Caco-2 (cell line): ENCODE data around the gene SLC43A2. TPM values are rescaled to one million over a fixed set of nuclear protein-coding genes. Genes with fewer than 3 reads are reported as not detected.

Source experiments
- BruUV-seq: library from RNA; stranded (reverse); fragments of 400-500 nt; replicated peaks from 2 replicates; lab custom pipeline; 2021; lab: Mats Ljungman, UMichigan
- CTCF ChIA-PET: fragments of 300-600 bp; sonication (Branson Sonifier 250); formaldehyde crosslinking; loops from one replicate; lab custom pipeline; 2022; ENCODE audit warnings: antibody characterized with exemption; lab: Charles Lee
- POLR2A ChIA-PET: fragments of 300-600 bp; sonication (Branson Sonifier 250); formaldehyde crosslinking; loops from one replicate; lab custom pipeline; 2022; ENCODE audit warnings: antibody characterized with exemption; lab: Charles Lee
- DNase-seq, 2 experiments: peaks; one replicate each; pipeline versions ENCODE4 v3.0.0 to v3.0.0-alpha.2; 2020 to 2022
- H3K27me3 ChIP-seq: replicated peaks from 2 replicates; pipeline ENCODE4 v1.6.0; 2011; ENCODE audit warnings: low read length; ENCODE audit not compliant: control insufficient read depth, insufficient read depth
- H3K36me3 ChIP-seq: 2 replicates; pipeline ENCODE4 v1.5.1; 2011; ENCODE audit warnings: low read length; ENCODE audit not compliant: control insufficient read depth, insufficient read depth
- H3K4me1 ChIP-seq: fragments of 250-450 bp; sonication (Bioruptor Pico); 2 replicates; pipeline ENCODE4 v1.5.1; 2020; ENCODE audit warnings: mild to moderate bottlenecking
- H3K4me3 ChIP-seq: 2 replicates; pipeline ENCODE4 v1.5.1; 2011; ENCODE audit warnings: low read depth, mild to moderate bottlenecking, control low read depth, low read length
- H3K9me3 ChIP-seq: fragments of 250-450 bp; sonication (Bioruptor Pico); 2 replicates; pipeline ENCODE4 v1.5.1; 2020; ENCODE audit warnings: mild to moderate bottlenecking, moderate library complexity
- H3K27ac Mint-ChIP-seq: one replicate; pipeline ENCODE4 v1.8.0; 2022; ENCODE audit warnings: mixed read lengths; ENCODE audit not compliant: unreplicated experiment
- H3K27me3 Mint-ChIP-seq: one replicate; pipeline ENCODE4 v1.8.0; 2022; ENCODE audit warnings: mixed read lengths; ENCODE audit not compliant: insufficient read depth, unreplicated experiment
- H3K36me3 Mint-ChIP-seq: one replicate; pipeline ENCODE4 v1.8.0; 2022; ENCODE audit warnings: mild to moderate bottlenecking, mixed read lengths; ENCODE audit not compliant: insufficient read depth, unreplicated experiment
- H3K4me1 Mint-ChIP-seq: one replicate; pipeline ENCODE4 v1.8.0; 2022; ENCODE audit warnings: low read depth, mixed read lengths; ENCODE audit not compliant: unreplicated experiment
- H3K4me3 Mint-ChIP-seq: one replicate; pipeline ENCODE4 v1.8.0; 2022; ENCODE audit warnings: mild to moderate bottlenecking, moderate library complexity, mixed read lengths; ENCODE audit not compliant: unreplicated experiment
- H3K9me3 Mint-ChIP-seq: one replicate; pipeline ENCODE4 v1.8.0; 2022; ENCODE audit warnings: mixed read lengths; ENCODE audit not compliant: unreplicated experiment
- CTCF ChIP-seq, 2 experiments: fragments of 200-600 bp in 1 of 2; IDR thresholded peaks; 1 replicate in 1 of 2; 2 replicates in 1 of 2; pipeline versions ENCODE4 v1.5.1 to v1.8.0; 2011 to 2022; ENCODE audit warnings: antibody characterized with exemption in 1 of 2, control low read depth in 1 of 2, inconsistent platforms in 1 of 2, low read depth in 1 of 2, low read length in 1 of 2, mild to moderate bottlenecking in 1 of 2, moderate library complexity in 1 of 2; ENCODE audit not compliant: insufficient read depth in 1 of 2, severe bottlenecking in 1 of 2, unreplicated experiment in 1 of 2
- intact Hi-C: fragments of 100-400 bp; cut with micrococcal nuclease; formaldehyde crosslinking; loops from one replicate; pipeline ENCODE4 v1.10.0; 2022; ENCODE audit not compliant: unreplicated experiment
- total RNA-seq: library from RNA; stranded (reverse); gene quantifications from 2 replicates; pipeline ENCODE4 v1.2.3, GENCODE V29; 2022

The SLC43A2 gene
- total RNA-seq, 1 experiment from 2014 or later: 33.9 TPM

- no TSS peak for BruUV-seq
- peak overlapping the region; percentile 88 for H3K27ac Mint-ChIP-seq
- intact Hi-C loops: no loop called here
- POLR2A ChIA-PET: interaction anchor here (1.0 to 1.7 kb wide), 3 partner anchors 36 to 72 kb away, joined by 4 to 7 read pairs (median 6); partner anchors contain the start of gene INPP5K
- no peaks in the 10 kb centered on the region for H3K27me3 Mint-ChIP-seq
- H3K4me1 Mint-ChIP-seq: peaks cover 18% of the 10 kb centered on the region
- CTCF ChIA-PET: interaction anchor here (0.8 to 1.6 kb wide), 2 partner anchors 14 to 15 kb away, joined by 3 to 13 read pairs; no protein-coding TSS in a partner anchor
- Histone ChIP-seq H3K27me3 (no peaks in the 10 kb centered on the region), H3K4me3 (no peak overlapping the region), H3K4me1 (peaks cover 60% of the 10 kb centered on the region), H3K36me3 (no peaks in the 10 kb centered on the region; the same call in 1 of the 2 replicates), H3K9me3 (no peaks in the 10 kb centered on the region)
- H3K36me3 Mint-ChIP-seq: peaks cover 22% of the 10 kb centered on the region
- H3K4me3 Mint-ChIP-seq: no peak overlapping the region
- no peak for TF ChIP-seq CTCF (IDR thresholded peaks at IDR 0.05; ENCODE audit: insufficient read depth in 1 of 2, low read depth in 1 of 2, low read length in 1 of 2, severe bottlenecking in 1 of 2, unreplicated experiment in 1 of 2)
- H3K9me3 Mint-ChIP-seq: no peaks in the 10 kb centered on the region
- no peak for DNase-seq
Measured at GRCh38 chr17:1588821-1589585, 39.6 kb downstream of the SLC43A2 start.

- Histone ChIP-seq H3K4me3 (no peak overlapping the region), H3K36me3 (no peaks in the 10 kb centered on the region; the same call in 1 of the 2 replicates), H3K9me3 (no peaks in the 10 kb centered on the region), H3K27me3 (no peaks in the 10 kb centered on the region), H3K4me1 (peaks cover 19% of the 10 kb centered on the region)
- H3K27ac Mint-ChIP-seq: no peak overlapping the region
- intact Hi-C loops: no loop called here
- H3K9me3 Mint-ChIP-seq: no peaks in the 10 kb centered on the region
- H3K4me1 Mint-ChIP-seq: peaks cover 4% of the 10 kb centered on the region
- TF ChIP-seq CTCF (IDR thresholded peaks at IDR 0.05; ENCODE audit: insufficient read depth in 1 of 2, low read depth in 1 of 2, low read length in 1 of 2, severe bottlenecking in 1 of 2, unreplicated experiment in 1 of 2): no peak
- POLR2A ChIA-PET: no interaction called here
- BruUV-seq: no TSS peak
- H3K27me3 Mint-ChIP-seq: no peaks in the 10 kb centered on the region
- no peak for DNase-seq
- H3K4me3 Mint-ChIP-seq: no peak overlapping the region
- CTCF ChIA-PET: interaction anchor here (0.7 kb wide), 1 partner anchor 46 kb away, joined by 3 read pairs; no protein-coding TSS in a partner anchor
- H3K36me3 Mint-ChIP-seq: peaks cover 26% of the 10 kb centered on the region
Measured at GRCh38 chr17:1584167-1584566, 44.5 kb downstream of the SLC43A2 start.

DNA sequence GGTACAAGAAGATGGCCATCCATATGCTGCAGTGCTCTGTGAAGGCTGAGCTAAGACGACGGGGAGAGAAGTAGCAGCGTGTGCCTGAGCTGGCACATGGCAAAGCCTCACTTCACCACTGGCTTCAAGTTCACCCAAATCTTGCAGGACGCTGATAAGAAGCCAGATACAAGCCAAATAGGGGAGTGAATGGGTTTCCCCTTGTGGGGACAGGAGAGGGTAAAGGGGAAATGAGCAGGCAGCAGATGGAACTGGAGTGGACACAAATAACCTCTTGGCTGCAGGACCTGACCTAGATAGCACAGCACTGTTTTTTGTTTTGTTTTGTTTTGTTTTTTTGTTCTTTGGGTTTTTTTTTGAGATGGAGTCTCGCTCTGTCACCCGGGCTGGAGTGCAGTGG, 45.1 kb downstream of the SLC43A2 start:
- no peak for DNase-seq
- Histone ChIP-seq H3K27me3 (no peaks in the 10 kb centered on the region), H3K4me3 (no peak overlapping the region), H3K36me3 (no peaks in the 10 kb centered on the region; the same call in 1 of the 2 replicates), H3K9me3 (no peaks in the 10 kb centered on the region), H3K4me1 (peaks cover 19% of the 10 kb centered on the region)
- no TSS peak for BruUV-seq
- Mint-ChIP-seq H3K27ac (no peak overlapping the region), H3K9me3 (no peaks in the 10 kb centered on the region), H3K36me3 (peaks cover 26% of the 10 kb centered on the region), H3K27me3 (no peaks in the 10 kb centered on the region), H3K4me3 (no peak overlapping the region), H3K4me1 (peaks cover 4% of the 10 kb centered on the region)
- CTCF ChIA-PET: no interaction called here
- POLR2A ChIA-PET: no interaction called here
- TF ChIP-seq CTCF (IDR thresholded peaks at IDR 0.05; ENCODE audit: insufficient read depth in 1 of 2, low read depth in 1 of 2, low read length in 1 of 2, severe bottlenecking in 1 of 2, unreplicated experiment in 1 of 2): no peak
- intact Hi-C loops: no loop called here
